ENCODE measurements around the gene HYOU1.

DNA sequence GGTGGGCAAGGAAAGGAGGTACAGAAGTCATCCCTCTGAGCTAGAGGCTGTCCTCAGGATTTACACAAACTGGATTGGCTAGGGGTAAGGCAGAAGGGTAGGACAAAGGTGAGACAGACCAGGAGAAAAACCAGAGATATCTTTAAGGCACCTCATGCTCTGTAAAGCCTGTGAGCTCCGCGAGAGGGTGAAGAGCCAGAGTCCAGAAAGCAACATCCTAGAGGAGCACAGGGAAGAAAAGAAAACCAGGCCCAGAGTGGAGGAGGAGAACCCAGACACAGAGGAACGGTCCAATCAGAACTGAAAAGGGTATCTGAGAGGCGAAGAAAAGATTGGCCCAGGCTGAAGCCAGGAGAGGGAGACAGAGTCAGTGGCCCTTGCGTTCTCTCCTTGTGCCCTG is 31.5 kb downstream of the HYOU1 start:
- TF ChIP-seq, protein P1, sequence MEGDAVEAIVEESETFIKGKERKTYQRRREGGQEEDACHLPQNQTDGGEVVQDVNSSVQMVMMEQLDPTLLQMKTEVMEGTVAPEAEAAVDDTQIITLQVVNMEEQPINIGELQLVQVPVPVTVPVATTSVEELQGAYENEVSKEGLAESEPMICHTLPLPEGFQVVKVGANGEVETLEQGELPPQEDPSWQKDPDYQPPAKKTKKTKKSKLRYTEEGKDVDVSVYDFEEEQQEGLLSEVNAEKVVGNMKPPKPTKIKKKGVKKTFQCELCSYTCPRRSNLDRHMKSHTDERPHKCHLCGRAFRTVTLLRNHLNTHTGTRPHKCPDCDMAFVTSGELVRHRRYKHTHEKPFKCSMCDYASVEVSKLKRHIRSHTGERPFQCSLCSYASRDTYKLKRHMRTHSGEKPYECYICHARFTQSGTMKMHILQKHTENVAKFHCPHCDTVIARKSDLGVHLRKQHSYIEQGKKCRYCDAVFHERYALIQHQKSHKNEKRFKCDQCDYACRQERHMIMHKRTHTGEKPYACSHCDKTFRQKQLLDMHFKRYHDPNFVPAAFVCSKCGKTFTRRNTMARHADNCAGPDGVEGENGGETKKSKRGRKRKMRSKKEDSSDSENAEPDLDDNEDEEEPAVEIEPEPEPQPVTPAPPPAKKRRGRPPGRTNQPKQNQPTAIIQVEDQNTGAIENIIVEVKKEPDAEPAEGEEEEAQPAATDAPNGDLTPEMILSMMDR (IDR thresholded peaks at IDR 0.05; ENCODE audit: low read length): no peak
- no peak for TF ChIP-seq EZH2 (IDR thresholded peaks at IDR 0.05; ENCODE audit: borderline replicate concordance, low read length)

Measured in OCI-LY1 (cell line).